ENCODE results near the gene PPIL1.

DNA sequence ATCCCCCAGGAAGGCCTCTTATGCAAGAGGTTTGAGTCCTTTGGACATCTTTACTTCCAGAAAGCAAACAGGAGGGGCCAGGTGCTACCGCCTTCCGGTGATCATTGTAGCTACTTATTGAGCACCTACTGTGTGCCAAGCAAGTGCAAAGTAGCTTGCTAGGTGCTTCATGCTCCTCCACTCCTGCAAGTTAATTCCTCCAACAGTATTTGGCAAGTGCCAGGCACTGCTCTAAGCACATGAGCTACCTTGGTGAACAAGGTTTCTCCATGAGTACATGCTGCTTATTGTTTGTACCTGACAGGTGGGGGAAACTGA lies 37.6 kb downstream of the PPIL1 start:
- no peak for TF ChIP-seq BACH1 (IDR thresholded peaks at IDR 0.05; ENCODE audit: borderline replicate concordance)
- TF ChIP-seq RFX5 (IDR thresholded peaks at IDR 0.05; ENCODE audit: low read depth, low read length) = no peak
- TF ChIP-seq ZZZ3 (IDR thresholded peaks at IDR 0.05; ENCODE audit: control insufficient read depth, insufficient read length, low read depth) = no peak
- TF ChIP-seq, protein P1, sequence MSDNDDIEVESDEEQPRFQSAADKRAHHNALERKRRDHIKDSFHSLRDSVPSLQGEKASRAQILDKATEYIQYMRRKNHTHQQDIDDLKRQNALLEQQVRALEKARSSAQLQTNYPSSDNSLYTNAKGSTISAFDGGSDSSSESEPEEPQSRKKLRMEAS (IDR thresholded peaks at IDR 0.05; ENCODE audit: low read depth, low read length) = no peak
- TF ChIP-seq CEBPB (IDR thresholded peaks at IDR 0.05; ENCODE audit: borderline replicate concordance in 1 of 2, low read depth in 2 of 2, low read length in 2 of 2) = no peak
- no peak for TF ChIP-seq SMC3 (IDR thresholded peaks at IDR 0.05; ENCODE audit: borderline replicate concordance, low read length)
- no peak for TF ChIP-seq HCFC1 (IDR thresholded peaks at IDR 0.05; ENCODE audit: low read length)
- no peak for TF ChIP-seq YY1 (IDR thresholded peaks at IDR 0.05; ENCODE audit: low read depth, low read length)
- no peak for TF ChIP-seq CHD2 (IDR thresholded peaks at IDR 0.05; ENCODE audit: borderline replicate concordance, low read depth, low read length)

All from GM12878 (cell line).